Activated CD8-positive, alpha-beta memory T cell treated with anti-CD3 and anti-CD28 coated beads, Interleukin-2, amount 50 U/mL, for 4 hours (primary cell): ENCODE results near the gene GRIA3.
"Not testable (repeated sequence)": the region's sequence is repeated elsewhere in the genome, so short reads cannot be mapped to it uniquely, and the experiment has no call there.

Source experiments
- DNase-seq: peaks from one replicate; pipeline ENCODE4 v3.0.0-alpha.2; 2020

The GRIA3 gene

GRCh38 chrX:123476611-123477219 lies 292.6 kb downstream of the GRIA3 start:
- no peak for DNase-seq

DNA sequence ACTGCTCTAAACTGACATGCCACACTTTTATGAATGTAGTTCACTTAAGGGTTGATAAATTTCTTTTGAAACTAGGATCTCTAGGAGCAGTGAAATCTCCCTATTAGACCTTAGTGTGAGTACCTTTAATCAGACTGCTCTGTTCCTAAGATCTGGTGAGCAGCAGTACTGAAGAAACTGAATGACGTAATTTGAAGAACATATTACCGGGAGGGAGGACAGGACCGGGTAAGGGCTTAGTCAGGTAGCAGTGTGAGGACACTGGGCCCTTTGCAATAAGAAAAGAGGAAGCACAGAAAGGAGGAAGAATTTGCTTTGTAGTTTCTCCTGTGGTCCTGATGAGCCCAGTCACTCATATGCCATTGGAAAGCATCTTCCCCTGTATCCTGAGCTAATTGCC lies 293.6 kb downstream of the GRIA3 start:
- DNase-seq: no peak

GRCh38 chrX:123481913-123482851 lies 298.1 kb downstream of the GRIA3 start:
- no peak for DNase-seq

- DNase-seq: no peak
Measured at GRCh38 chrX:123486297-123486696, 302.2 kb downstream of the GRIA3 start.

DNA sequence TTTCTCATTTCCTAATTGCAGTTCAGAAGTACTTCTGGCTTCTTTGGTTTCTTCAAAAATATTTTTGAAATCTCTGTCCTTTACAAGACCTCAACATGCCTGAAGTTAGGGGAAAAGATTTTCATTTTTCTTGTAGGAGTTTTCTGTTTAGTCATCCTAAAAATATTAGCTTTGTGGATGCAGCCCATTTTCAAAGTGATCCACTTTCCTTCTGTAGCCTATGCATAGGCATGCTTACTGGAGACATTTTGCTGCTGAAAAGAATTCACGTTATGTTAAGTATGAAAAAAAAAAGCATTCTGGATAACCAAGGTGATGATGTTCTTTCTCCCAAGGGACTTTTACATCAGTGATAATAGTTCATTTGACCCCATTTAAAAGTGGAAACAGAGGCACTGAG lies 303.2 kb downstream of the GRIA3 start:
- DNase-seq: no peak

DNA sequence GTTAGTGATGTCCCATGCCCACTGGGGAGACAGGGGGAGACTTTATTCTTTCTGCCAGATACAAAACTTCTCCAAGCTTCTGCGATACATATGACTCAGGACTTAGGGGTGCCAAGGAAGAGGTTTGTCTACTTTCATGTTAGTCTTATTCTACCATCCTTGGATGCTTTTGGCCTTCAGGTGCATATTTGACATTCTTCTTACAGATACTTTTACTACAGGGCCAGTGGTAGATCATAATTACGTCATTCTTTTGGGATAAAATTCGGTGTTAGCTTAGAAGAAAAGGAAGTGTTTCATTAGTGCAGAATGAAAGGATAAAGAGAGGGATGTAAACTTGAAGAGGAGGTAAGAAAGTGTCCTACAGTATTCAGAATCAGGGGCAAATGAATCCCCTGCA lies 303.6 kb downstream of the GRIA3 start:
- no peak for DNase-seq

DNA sequence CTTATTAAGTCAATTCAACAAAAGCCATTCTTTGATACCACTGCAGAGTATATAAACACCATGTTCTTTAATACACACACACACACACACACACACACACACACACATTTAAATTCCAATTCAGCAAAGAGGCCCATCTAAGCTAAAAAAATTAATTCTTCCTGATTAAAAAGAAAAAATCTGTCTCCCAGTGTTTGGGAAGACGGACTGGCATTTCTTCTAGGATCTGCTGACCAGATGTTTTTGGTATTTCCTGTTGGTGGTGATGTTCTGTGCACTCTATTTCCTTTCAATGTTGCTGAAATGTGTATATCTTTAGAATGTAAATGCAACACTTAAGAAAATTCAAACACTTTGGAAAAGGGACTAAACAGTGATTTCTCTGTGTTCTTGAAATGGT lies 304.9 kb downstream of the GRIA3 start:
- DNase-seq: no peak

DNA sequence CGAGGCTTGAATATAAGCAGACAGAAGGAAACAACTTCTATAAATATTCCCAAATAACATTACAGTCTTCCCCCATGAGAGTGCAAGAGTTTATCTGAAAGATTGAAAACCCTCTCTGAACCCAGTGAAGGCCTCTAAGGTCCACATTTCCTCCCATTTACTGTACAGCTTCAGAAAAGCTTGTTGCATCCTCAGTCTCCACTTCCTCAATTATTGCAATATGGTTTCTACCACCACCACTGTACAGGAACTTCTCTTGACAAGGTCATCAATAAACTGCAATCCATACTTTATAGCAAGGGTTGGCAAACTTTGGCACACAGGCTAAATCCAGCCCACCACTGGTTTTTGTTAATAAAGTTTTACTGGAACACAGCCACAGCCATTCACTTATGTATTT lies 309.8 kb downstream of the GRIA3 start:
- no peak for DNase-seq

DNA sequence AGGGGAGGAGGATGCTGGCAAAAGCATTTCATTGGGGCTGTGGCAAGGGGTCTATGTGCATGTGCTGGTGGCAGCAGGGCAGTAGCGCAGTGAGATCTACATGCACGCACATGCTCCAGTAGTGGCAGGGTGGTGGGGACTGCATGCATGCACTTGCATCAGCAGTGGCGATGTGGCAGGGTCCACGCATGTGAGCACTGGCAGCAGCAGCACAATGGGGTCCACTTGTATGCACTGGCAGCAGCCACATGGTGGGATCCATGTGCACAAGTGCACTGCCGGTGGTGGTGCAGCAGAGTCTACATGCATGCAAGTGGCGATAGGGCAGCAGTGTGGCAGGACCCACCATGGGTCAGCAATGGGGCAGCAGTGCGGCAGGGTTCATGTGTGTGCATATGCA lies 315.7 kb downstream of the GRIA3 start:
- DNase-seq: no peak

DNA sequence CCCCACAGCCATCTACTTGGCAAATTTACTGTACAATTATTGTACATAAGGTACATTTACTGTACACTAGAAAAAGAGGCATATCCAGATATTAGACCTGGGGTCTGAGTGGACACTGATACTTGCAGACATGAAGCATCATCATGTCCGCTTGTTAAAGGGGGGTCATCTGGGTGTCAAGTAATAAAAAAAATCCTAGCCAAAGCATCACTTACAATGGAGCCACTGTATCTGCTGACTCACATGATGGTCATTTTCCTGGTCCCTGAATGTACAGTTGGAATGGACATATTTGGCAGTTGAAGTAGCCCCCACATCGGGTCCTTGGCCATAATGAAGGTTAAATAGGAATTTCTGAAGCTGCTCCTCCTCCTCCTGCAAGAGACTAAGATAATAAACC lies 320.0 kb downstream of the GRIA3 start:
- DNase-seq: no peak

- DNase-seq: no peak
Measured at GRCh38 chrX:123504630-123505270, 320.7 kb downstream of the GRIA3 start.

GRCh38 chrX:123513585-123514278 lies 329.7 kb downstream of the GRIA3 start:
- no peak for DNase-seq

GRCh38 chrX:123514279-123514640 lies 330.2 kb downstream of the GRIA3 start:
- DNase-seq: not testable (repeated sequence)

DNA sequence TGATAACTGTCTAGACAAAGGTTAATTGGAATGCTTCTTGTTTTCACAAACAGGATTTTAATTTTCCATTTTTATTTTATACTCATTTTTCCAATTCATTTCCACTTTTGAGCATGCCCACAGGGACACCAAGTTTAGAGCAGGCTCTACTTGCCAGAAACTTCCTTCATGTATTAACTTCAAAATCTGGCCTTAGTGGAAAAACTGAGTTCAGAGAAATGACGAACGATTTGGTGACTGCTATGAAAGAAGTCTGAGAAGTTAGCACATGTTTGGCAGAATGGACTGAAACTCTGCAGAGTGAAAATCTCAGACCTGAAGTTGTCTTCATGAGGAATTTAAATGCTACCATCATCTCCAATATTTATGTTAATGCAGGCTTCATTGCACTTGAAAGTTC lies 334.7 kb downstream of the GRIA3 start:
- no peak for DNase-seq

DNA sequence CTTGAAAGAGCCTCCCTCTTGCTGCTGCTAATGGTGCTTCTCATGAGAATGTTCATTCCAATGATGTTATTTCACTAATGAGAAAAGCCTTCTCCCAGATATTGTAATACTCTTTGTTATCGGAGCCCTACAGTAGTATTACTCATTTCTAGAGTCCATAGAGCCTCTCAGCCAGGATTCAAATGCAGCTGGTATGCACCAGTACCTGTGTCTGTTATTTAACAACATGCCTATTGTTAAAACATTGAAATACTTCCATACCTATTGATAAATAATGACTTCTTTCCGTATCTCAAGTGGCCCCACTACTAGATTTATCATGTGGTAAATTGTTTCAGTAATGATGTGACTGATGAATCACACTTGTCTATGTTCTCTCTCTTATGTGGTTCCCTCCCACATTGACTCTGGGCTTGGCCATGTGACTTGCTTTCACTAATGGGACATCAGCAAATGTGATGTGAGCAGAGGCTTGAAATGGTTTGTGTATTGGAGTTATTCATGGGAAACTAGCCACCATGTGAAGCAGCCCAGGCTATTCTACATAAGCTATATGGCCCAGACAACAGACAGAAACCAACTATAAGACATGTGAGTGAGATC lies 341.1 kb downstream of the GRIA3 start:
- no peak for DNase-seq

DNA sequence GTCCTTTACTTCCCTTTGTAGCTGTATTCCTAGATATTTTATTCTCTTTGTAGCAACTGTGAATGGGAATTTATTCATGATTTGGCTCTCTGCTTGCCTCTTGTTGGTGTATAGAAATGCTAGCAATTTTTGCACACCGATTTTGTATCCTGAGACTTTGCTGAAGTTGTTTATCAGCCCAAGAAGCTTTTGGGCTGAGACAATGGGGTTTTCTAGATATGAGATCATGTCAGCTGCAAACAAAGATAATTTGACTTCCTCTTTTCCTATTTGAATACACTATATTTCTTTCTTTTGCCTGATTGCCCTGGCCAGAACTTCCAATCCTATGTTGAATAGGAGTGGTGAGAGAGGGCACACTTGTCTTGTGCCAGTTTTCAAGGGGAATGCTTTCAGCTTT lies 346.6 kb downstream of the GRIA3 start:
- DNase-seq: not testable (repeated sequence)
